Breast epithelium (tissue), 4 donors: ENCODE measurements around the gene TSPAN10. TPM values are rescaled to one million over a fixed set of nuclear protein-coding genes. Genes with fewer than 3 reads are reported as not detected.

Experiments used
- DNase-seq, 2 donors: peaks; one replicate each; pipeline ENCODE4 v3.0.0-alpha.2; 2019; ENCODE audit warnings: low spot score in 2 of 2
- H3K27ac ChIP-seq, 2 donors: fragments of 200-600 bp; sonication (generic) in 1 of 2; one replicate each; pipeline ENCODE4 v1.5.1; 2016 to 2019; ENCODE audit warnings: mild to moderate bottlenecking in 1 of 2
- H3K27me3 ChIP-seq, 2 donors: fragments of 200-600 bp; sonication (generic) in 1 of 2; one replicate each; pipeline versions ENCODE4 v1.5.1 to v1.6.0; 2017 to 2019; ENCODE audit warnings: control low read depth in 1 of 2, mild to moderate bottlenecking in 1 of 2
- H3K36me3 ChIP-seq: fragments of 200-600 bp; one replicate; pipeline ENCODE4 v1.5.1; 2019
- H3K4me1 ChIP-seq, 2 donors: fragments of 200-600 bp; sonication (generic); one replicate each; pipeline ENCODE4 v1.5.1; 2016 to 2019; ENCODE audit warnings: control low read depth in 1 of 2
- H3K4me3 ChIP-seq, 3 donors: fragments of 200-600 bp; sonication (generic); 1 replicate in 2 of 3; 2 replicates in 1 of 3; pipeline ENCODE4 v1.5.1; 2016 to 2019; ENCODE audit warnings: mild to moderate bottlenecking in 3 of 3, moderate library complexity in 2 of 3
- H3K9me3 ChIP-seq, 2 donors: fragments of 200-600 bp; sonication (generic) in 1 of 2; one replicate each; pipeline ENCODE4 v1.5.1; 2016 to 2019; ENCODE audit warnings: control low read depth in 1 of 2
- CTCF ChIP-seq, 3 donors: fragments of 450-650 bp; IDR thresholded peaks; one replicate each; pipeline ENCODE4 v1.5.1; 2016 to 2017; ENCODE audit warnings: antibody characterized with exemption in 3 of 3, mild to moderate bottlenecking in 3 of 3, moderate library complexity in 3 of 3
- POLR2A ChIP-seq: fragments of 450-650 bp; IDR thresholded peaks from one replicate; pipeline ENCODE4 v1.6.1; 2016; ENCODE audit warnings: antibody characterized with exemption, mild to moderate bottlenecking, moderate library complexity
- POLR2AphosphoS5 ChIP-seq, 3 donors: sonication (generic); formaldehyde crosslinking; IDR thresholded peaks; one replicate each; pipeline ENCODE4 v1.6.1; 2017; ENCODE audit warnings: antibody characterized with exemption in 3 of 3
- intact Hi-C: fragments of 100-400 bp; cut with DNase I; formaldehyde crosslinking; loops from one replicate; pipeline ENCODE4 v1.15.1; 2023; ENCODE audit warnings: low total_unique reads
- total RNA-seq, 3 donors: library from RNA; depleted of rRNA; stranded (reverse); fragments of >200 nt; gene quantifications; one replicate each; pipeline ENCODE4 v1.1.0, GENCODE V29; 2016

The TSPAN10 gene
- total RNA-seq, 3 donors from 2014 or later, result 0.80 to 3.5 (median 2.6) TPM

GRCh38 chr17:81656118-81656743 lies 19.2 kb downstream of the TSPAN10 start, which contains the start of gene PDE6G:
Gene PDE6G, minus strand, starts transcription at chr17:81656542. Its CDS starts 3,237 bp downstream, at chr17:81653305.
- no peak for TF ChIP-seq POLR2AphosphoS5 (IDR thresholded peaks at IDR 0.05)
- TF ChIP-seq CTCF (IDR thresholded peaks at IDR 0.05), result no peak
- no peak for TF ChIP-seq POLR2A
- Histone ChIP-seq H3K4me3 (no peak within 1 kb of the TSS), H3K4me1 (no peaks in the 10 kb centered on the region), H3K27ac (no peak within 1 kb of the TSS), H3K36me3 (no peaks in the 10 kb centered on the region), H3K27me3 (peaks cover 0 to 23% of the 10 kb centered on the region in 2 donors), H3K9me3 (no peaks in the 10 kb centered on the region)
- intact Hi-C loops, result no loop called here
- no peak for DNase-seq

- Histone ChIP-seq H3K27me3 (peaks cover 0 to 17% of the 10 kb centered on the region in 2 donors), H3K4me1 (no peaks in the 10 kb centered on the region), H3K27ac (no peak overlapping the region), H3K4me3 (no peak overlapping the region), H3K9me3 (no peaks in the 10 kb centered on the region), H3K36me3 (no peaks in the 10 kb centered on the region)
- DNase-seq, result no peak
- intact Hi-C loops, result no loop called here
- TF ChIP-seq POLR2A (no peak), CTCF (IDR thresholded peaks at IDR 0.05) (no peak), POLR2AphosphoS5 (IDR thresholded peaks at IDR 0.05) (no peak)
Observed at GRCh38 chr17:81656835-81657234, 19.8 kb downstream of the TSPAN10 start.

- DNase-seq, result no peak
- Histone ChIP-seq H3K4me3 (peak overlapping the region in 1 of 3 donors; percentile 1), H3K27ac (peak overlapping the region; percentile 49 to 90), H3K9me3 (no peaks in the 10 kb centered on the region), H3K4me1 (no peaks in the 10 kb centered on the region), H3K36me3 (no peaks in the 10 kb centered on the region), H3K27me3 (peaks cover 0 to 5% of the 10 kb centered on the region in 2 donors)
- TF ChIP-seq CTCF (IDR thresholded peaks at IDR 0.05), result no peak
- TF ChIP-seq POLR2AphosphoS5 (IDR thresholded peaks at IDR 0.05), result no peak
- TF ChIP-seq POLR2A, result no peak
- intact Hi-C loops, result no loop called here
Observed at GRCh38 chr17:81659038-81659437, 22.0 kb downstream of the TSPAN10 start.

- Histone ChIP-seq H3K27ac (peak overlapping the region; percentile 86 to 90), H3K4me1 (peaks cover 0 to 3% of the 10 kb centered on the region in 2 donors)
- intact Hi-C loops, result no loop called here
Observed at GRCh38 chr17:81660441-81660840, 23.4 kb downstream of the TSPAN10 start.

More at GRCh38 chr17:81660441-81660840, 23.4 kb downstream of the TSPAN10 start:
- TF ChIP-seq CTCF (IDR thresholded peaks at IDR 0.05), result no peak
- no peak for TF ChIP-seq POLR2AphosphoS5 (IDR thresholded peaks at IDR 0.05)
- TF ChIP-seq POLR2A, result no peak
- Histone ChIP-seq H3K9me3 (no peaks in the 10 kb centered on the region), H3K36me3 (no peaks in the 10 kb centered on the region), H3K4me3 (no peak overlapping the region), H3K27me3 (peaks cover 0 to 3% of the 10 kb centered on the region in 2 donors)
- DNase-seq, result no peak
